ENCODE results near the gene PARD3B.

- no peak for TF ChIP-seq POLR2A (IDR thresholded peaks at IDR 0.05)
- TF ChIP-seq, protein P1, sequence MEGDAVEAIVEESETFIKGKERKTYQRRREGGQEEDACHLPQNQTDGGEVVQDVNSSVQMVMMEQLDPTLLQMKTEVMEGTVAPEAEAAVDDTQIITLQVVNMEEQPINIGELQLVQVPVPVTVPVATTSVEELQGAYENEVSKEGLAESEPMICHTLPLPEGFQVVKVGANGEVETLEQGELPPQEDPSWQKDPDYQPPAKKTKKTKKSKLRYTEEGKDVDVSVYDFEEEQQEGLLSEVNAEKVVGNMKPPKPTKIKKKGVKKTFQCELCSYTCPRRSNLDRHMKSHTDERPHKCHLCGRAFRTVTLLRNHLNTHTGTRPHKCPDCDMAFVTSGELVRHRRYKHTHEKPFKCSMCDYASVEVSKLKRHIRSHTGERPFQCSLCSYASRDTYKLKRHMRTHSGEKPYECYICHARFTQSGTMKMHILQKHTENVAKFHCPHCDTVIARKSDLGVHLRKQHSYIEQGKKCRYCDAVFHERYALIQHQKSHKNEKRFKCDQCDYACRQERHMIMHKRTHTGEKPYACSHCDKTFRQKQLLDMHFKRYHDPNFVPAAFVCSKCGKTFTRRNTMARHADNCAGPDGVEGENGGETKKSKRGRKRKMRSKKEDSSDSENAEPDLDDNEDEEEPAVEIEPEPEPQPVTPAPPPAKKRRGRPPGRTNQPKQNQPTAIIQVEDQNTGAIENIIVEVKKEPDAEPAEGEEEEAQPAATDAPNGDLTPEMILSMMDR (IDR thresholded peaks at IDR 0.05): no peak
Measured at GRCh38 chr2:205086662-205087061, 541.4 kb downstream of the PARD3B start.

All from prostate gland (tissue), 2 donors.